Limb (tissue), 2 donors: ENCODE results near the gene RREB1.
A peak's percentile ranks its signal among the peaks of the same experiment; 100 is the strongest.

Experiments
- DNase-seq, 2 donors: peaks; one replicate each; pipeline ENCODE4 v3.0.0-alpha.2; 2016; ENCODE audit errors: extremely low spot score in 2 of 2

RREB1 gene

GRCh38 chr6:7216941-7217621 is 109.3 kb downstream of the RREB1 start:
- DNase-seq = peak; percentile 49 to 67

GRCh38 chr6:7218406-7218988 is 110.7 kb downstream of the RREB1 start:
- DNase-seq = no peak

GRCh38 chr6:7219310-7219709 is 111.5 kb downstream of the RREB1 start:
- no peak for DNase-seq

GRCh38 chr6:7222197-7222596 is 114.4 kb downstream of the RREB1 start:
- DNase-seq = no peak

- no peak for DNase-seq
Observed at GRCh38 chr6:7224731-7225130, 117.0 kb downstream of the RREB1 start.

- no peak for DNase-seq
Observed at GRCh38 chr6:7228662-7229375, 121.1 kb downstream of the RREB1 start.

GRCh38 chr6:7229376-7230326 is 121.9 kb downstream of the RREB1 start:
- no peak for DNase-seq

GRCh38 chr6:7230327-7230691 is 122.5 kb downstream of the RREB1 start:
- DNase-seq = no peak

- no peak for DNase-seq
Observed at GRCh38 chr6:7230956-7231713, 123.4 kb downstream of the RREB1 start.

- DNase-seq = no peak
Observed at GRCh38 chr6:7232351-7232750, 124.6 kb downstream of the RREB1 start.

- DNase-seq = no peak
Observed at GRCh38 chr6:7234547-7234946, 126.8 kb downstream of the RREB1 start.

- DNase-seq = no peak
Observed at GRCh38 chr6:7235712-7236305, 128.0 kb downstream of the RREB1 start.

GRCh38 chr6:7236306-7237209 is 128.8 kb downstream of the RREB1 start:
- no peak for DNase-seq

GRCh38 chr6:7237653-7238188 is 130.0 kb downstream of the RREB1 start:
- no peak for DNase-seq

- no peak for DNase-seq
Observed at GRCh38 chr6:7238526-7238899, 130.8 kb downstream of the RREB1 start.

- DNase-seq = peak in 1 of 2 donors; percentile 76
Observed at GRCh38 chr6:7238900-7239589, 131.3 kb downstream of the RREB1 start.

GRCh38 chr6:7239590-7239948 is 131.8 kb downstream of the RREB1 start:
- no peak for DNase-seq

GRCh38 chr6:7240351-7240750 is 132.6 kb downstream of the RREB1 start:
- no peak for DNase-seq

- DNase-seq = no peak
Observed at GRCh38 chr6:7241160-7241559, 133.4 kb downstream of the RREB1 start.
